Urinary bladder (tissue), 4 donors: ENCODE results near the gene NFRKB. TPM values are rescaled to one million over a fixed set of nuclear protein-coding genes. Genes with fewer than 3 reads are reported as not detected.
"Not testable (repeated sequence)": the region's sequence is repeated elsewhere in the genome, so short reads cannot be mapped to it uniquely, and the experiment has no call there.

Source experiments
- DNase-seq: peaks from one replicate; pipeline ENCODE4 v3.0.0-alpha.2; 2015; ENCODE audit errors: extremely low spot score
- H3K27ac ChIP-seq: one replicate; pipeline ENCODE4 v1.5.1; 2013; ENCODE audit warnings: low read depth, mild to moderate bottlenecking, moderate library complexity
- H3K36me3 ChIP-seq: one replicate; pipeline ENCODE4 v1.6.1; 2013; ENCODE audit warnings: mild to moderate bottlenecking, moderate library complexity; ENCODE audit not compliant: insufficient read depth
- H3K4me1 ChIP-seq: one replicate; pipeline ENCODE4 v1.6.1; 2013; ENCODE audit warnings: mild to moderate bottlenecking, moderate library complexity; ENCODE audit not compliant: insufficient read depth
- H3K4me3 ChIP-seq: one replicate; pipeline ENCODE4 v1.5.1; 2013; ENCODE audit warnings: low read depth, low read length
- WGBS: extraction: QIAGEN DNeasy Blood & Tissue Kit; methylation state at CpG from one replicate; pipeline ENCODE4 v1.1.7; 2013; 5-methylcytosine and 5-hydroxymethylcytosine counted together
- polyA plus RNA-seq: library from polyadenylated mRNA; stranded (reverse); fragments of 200-250 nt; gene quantifications from one replicate; pipeline ENCODE4 v1.2.3, GENCODE V29; 2013
- total RNA-seq: library from RNA; depleted of rRNA; stranded (reverse); fragments of >200 nt; gene quantifications from one replicate; pipeline ENCODE4 v1.2.3, GENCODE V29; 2014
- donor health status: healthy with polysubstance abuse.
- donor health status: healthy.

The NFRKB gene
- total and polyA plus RNA-seq, 2 donors = 19.6 to 24.7 TPM

DNA sequence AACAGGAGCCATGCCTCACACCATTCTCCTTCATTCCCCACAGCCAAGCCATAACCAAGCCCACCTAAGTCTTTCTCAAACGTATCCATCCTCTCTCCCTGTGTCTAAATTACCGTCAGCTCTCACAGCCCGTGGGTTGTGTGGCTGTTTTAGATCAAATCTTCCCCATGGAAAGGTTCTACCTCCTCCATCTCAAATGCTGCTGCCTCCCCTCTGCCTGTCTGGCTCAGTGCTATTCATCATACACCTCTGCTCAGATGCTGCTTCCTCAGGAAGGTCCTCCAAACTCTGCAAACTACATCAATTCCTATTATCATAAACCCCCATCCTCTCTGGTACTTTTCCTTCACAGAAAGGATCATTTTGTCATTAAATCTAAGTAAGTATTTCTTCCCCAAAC, 15.1 kb downstream of the NFRKB start:
- H3K4me3 ChIP-seq = no peak overlapping the region
- no peak overlapping the region for H3K27ac ChIP-seq
- no peak for DNase-seq
- WGBS = 88% methylated on average over 3 of the region's 3 CpGs
- H3K36me3 ChIP-seq = peaks cover 20% of the 10 kb centered on the region
- no peaks in the 10 kb centered on the region for H3K4me1 ChIP-seq

DNA sequence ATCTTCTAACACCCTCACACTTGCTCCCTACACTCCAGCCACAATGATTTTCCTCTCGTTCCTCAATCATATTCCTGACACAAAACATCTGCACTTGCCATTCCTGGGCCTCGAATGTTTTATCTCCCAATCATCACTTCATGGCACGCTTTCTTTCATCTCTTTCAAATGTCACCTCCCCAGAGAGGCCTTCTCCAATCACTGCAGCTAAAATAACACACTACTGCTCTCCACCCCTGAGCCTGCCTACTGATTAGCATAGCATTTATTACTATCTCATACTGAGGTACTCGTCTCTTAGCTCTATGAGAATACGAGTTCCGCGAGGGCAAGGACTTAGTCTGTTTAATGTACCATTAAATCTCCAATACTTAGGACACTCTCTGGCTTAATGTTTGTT, 23.5 kb downstream of the NFRKB start:
- H3K27ac ChIP-seq = no peak overlapping the region
- WGBS = 76% methylated on average over 7 of the region's 7 CpGs
- H3K4me1 ChIP-seq = no peaks in the 10 kb centered on the region
- no peak for DNase-seq
- H3K4me3 ChIP-seq = no peak overlapping the region
- peaks cover 16% of the 10 kb centered on the region for H3K36me3 ChIP-seq

DNA sequence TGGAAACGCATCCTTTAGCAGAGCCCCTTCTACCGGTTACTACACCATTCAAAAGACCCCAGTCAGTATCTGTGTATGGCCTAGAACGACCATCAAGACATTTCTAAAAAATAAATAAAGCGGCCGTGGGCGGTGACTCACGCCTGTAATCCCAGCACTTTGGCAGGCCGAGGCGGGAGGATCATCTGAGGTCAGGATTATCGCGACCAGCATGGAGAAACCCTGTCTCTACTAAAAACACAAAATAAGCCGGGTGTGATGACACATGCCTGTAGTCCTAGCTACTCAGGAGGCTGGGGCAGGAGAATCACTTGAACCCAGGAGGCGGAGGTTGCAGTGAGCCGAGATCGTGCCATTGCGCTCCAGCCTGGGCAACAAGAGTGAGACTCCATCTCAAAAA, 26.8 kb downstream of the NFRKB start:
- H3K27ac ChIP-seq, H3K4me3 ChIP-seq, H3K4me1 ChIP-seq, DNase-seq, H3K36me3 ChIP-seq: not testable (repeated sequence)
- 73% methylated on average over 16 of the region's 16 CpGs for WGBS

DNA sequence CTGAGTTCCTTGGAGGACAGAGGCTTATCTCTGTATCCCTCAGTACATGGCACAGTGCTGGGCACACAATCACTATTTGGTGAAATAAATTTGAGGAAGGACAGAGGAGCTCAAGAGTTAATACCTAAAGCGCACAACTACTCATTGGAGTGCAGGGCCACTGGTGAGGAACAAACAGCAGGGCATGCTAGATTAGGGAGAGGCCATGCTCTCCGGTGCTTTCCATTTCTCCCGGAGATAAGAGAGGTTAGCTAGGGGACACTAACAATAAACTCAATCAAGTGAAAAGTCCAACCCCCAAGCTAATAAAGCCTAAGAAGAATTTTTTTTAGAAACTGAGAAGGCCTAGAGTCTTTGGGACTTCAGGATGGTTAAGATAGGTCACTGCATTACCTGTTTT, 29.1 kb downstream of the NFRKB start:
- WGBS = 59% methylated on average over 3 of the region's 3 CpGs
- H3K4me3 ChIP-seq = no peak overlapping the region
- H3K4me1 ChIP-seq = no peaks in the 10 kb centered on the region
- DNase-seq = no peak
- H3K36me3 ChIP-seq = peaks cover 4% of the 10 kb centered on the region
- no peak overlapping the region for H3K27ac ChIP-seq

DNA sequence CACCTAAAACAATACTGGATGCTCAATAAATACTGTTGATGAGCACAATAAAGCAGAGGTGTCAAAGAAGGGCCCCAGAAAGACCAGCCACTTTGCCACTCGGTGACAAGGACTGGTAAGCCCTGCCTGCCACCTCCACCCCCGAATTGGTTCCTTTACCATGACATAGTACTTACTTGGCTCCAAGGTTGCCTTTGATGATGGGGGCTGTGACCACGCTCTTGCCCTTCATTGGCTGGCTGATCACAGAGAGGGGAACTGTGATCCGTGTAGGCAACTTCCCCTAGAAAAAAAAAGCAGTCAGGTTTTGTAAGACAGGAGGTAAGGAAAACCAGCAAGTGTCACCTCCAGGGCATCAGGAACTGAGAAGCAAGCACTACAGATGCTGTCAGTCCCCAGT, 29.7 kb downstream of the NFRKB start:
- Histone ChIP-seq H3K4me3 (no peak overlapping the region), H3K4me1 (no peaks in the 10 kb centered on the region), H3K36me3 (peaks cover 4% of the 10 kb centered on the region), H3K27ac (no peak overlapping the region)
- 71% methylated on average over 4 of the region's 4 CpGs for WGBS
- DNase-seq = no peak

DNA sequence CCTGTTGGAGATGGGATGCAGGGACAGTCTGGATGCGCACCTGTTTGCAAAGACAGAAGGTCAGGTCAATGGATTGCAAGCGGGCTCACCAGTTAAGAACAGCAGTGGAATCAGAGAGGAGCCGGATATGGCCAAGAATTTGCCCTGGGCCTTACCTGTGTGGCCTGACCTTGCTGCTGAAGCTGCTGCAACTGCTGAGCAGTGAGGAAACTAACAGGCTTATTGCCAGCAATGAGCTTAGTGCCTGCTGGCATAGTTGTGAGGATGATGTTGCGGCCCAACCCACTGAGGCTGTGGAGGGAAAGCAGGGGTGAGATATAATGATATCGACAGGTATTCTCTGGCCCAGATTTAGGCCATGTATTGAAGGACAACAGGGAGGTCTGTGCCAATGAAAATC, 30.6 kb downstream of the NFRKB start:
- DNase-seq = no peak
- Histone ChIP-seq H3K27ac (no peak overlapping the region), H3K4me1 (no peaks in the 10 kb centered on the region), H3K4me3 (no peak overlapping the region), H3K36me3 (peaks cover 4% of the 10 kb centered on the region)
- 98% methylated on average over 5 of the region's 5 CpGs for WGBS

DNA sequence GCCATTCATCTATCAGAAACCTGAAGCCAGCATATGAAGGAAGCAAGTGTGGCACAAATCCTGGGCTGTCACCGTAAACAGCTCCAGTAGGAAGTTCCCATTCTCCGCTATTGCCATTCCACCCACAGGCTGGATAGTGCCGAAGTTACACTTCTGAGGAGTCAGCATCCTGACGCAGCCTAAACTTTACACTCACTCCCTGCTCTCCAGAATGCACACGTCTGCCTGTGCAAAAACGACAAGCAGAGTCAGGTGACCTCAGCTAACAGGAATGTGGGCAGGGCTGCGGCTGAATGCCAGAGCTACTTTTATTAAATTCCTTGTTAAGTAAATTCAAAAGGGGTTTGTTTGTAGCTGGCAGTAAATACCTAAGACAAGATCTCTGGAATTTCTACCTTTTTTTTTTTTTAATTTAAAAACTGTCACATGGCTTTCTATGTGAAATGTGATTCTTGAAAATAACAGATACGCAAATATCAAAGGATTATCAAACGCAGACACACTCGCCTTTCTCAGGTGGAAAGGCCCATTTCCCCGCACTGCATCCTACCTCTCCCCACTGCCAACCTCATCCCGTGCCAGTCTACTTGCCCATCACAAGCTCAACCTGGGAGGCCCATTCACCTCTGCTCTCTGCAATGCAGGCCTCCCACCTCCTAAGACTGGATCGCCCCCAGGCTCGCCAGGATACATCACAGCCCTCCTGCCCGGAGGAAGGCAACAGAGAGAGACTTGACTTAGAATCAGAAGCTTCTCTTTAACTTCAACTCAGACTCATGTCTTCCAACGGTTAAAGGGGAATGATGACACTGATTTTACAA, 33.5 kb downstream of the NFRKB start:
- 46% methylated on average over 16 of the region's 16 CpGs for WGBS
- Histone ChIP-seq H3K4me3 (no peak overlapping the region), H3K36me3 (no peaks in the 10 kb centered on the region), H3K27ac (no peak overlapping the region), H3K4me1 (no peaks in the 10 kb centered on the region)
- peak; percentile 91 for DNase-seq

DNA sequence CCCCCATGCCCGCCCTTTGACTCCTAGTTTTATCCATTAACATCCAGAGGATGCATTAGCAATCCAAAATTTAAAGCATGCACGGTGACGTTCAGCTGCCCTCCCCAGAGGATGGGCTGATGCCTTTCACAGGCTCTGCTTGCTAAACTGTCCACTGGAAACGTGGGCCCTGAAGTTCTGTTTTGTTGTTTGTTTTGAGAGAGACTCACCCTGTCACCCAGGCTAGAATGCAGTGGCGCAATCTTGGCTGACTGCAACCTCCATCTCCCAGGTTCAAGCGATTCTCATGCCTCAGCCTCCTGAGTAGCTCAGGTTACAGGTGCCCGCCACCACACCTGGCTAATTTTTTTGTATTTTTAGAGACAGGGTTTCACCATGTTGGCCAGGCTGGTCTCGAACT, 39.3 kb downstream of the NFRKB start:
- DNase-seq = no peak
- Histone ChIP-seq H3K4me1 (no peaks in the 10 kb centered on the region), H3K4me3 (no peak overlapping the region), H3K36me3 (no peaks in the 10 kb centered on the region), H3K27ac (no peak overlapping the region)
- WGBS = 93% methylated on average over 8 of the region's 8 CpGs

DNA sequence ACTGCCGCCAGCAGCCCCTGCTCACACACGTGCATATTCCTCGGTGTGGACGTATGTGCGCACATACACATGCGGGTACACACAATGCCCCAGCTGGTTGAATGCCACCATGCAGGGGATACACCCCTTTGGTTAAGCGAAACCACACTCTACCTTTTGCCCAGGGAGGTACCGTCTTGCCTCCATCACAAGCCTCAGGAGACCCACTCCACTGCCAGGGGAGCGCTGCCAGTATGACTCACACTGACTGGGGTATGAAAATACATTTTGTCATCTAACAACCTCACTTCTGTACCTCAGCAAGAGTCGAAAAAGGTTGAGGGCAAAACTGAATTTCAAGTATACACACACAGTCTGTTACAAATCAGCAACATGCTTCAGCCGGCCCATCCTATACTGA, 40.3 kb downstream of the NFRKB start:
- WGBS = 90% methylated on average over 11 of the region's 11 CpGs
- no peaks in the 10 kb centered on the region for H3K36me3 ChIP-seq
- DNase-seq = no peak
- H3K4me1 ChIP-seq = no peaks in the 10 kb centered on the region
- H3K4me3 ChIP-seq = no peak overlapping the region
- H3K27ac ChIP-seq = no peak overlapping the region

DNA sequence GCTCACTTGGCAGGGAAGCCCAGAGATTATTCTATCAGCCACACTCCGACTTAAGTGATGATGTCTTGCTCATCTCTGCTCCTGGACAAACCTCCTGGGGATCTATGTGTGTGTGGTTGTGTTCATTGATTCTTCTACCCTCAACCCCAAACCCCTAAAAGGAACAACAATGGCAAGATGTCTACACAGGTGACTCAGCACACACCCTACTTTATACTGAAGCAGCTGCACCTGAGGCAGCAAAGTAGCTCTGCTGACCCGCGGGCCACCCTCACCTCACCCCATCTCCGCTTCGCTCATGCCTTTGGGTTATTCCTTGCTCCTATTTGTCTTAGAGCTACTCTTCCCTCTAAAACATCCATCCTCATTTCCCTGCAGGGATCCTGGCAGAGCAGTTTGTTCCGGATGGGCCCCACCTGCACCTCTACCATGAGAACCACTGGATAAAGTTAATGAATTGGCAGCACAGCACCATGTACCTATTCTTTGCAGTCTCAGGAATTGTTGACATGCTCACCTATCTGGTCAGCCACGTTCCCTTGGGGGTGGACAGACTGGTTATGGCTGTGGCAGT, 41.1 kb downstream of the NFRKB start:
- DNase-seq = no peak
- H3K27ac ChIP-seq = peak overlapping the region; percentile 53

DNA sequence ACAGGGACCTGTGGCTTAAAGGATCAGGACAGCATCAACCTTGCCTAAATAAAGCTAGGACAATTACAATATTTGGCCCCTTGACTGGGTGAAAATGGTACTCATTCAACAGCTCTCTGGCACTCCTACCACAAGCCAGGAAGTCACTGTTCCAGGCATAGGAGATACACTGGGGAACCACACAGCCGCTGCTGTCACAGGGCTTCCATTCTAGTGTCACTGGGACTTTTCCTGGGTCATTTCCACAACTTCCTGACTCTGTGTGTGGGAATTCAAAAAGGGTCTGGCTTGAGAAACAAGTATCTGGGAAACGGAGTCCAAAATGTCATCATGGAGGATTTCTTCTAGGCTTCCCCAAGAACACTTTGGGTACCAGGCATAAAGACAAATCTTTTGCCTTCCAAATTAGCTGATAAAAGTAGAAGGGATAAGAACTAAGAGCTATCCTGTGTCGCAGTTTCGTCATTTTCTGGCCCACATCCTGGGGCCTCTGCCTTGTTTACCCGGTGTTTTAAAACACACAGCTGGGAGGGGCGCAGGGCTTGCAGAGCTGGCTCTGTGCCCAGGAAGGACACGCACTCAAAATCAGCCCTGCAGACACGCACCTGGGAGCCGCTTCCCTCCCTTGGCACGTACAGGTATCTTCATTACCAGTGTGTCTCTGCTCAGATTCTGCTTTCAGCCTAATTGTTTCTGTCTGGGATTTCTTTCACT, 41.7 kb downstream of the NFRKB start:
- WGBS = 15% methylated on average over 10 of the region's 10 CpGs
- no peaks in the 10 kb centered on the region for H3K36me3 ChIP-seq
- DNase-seq = peak; percentile 85
- no peaks in the 10 kb centered on the region for H3K4me1 ChIP-seq
- H3K27ac ChIP-seq = peak overlapping the region; percentile 77
- no peak overlapping the region for H3K4me3 ChIP-seq

More for the DNA sequence above, 41.1 kb downstream of the NFRKB start:
- Histone ChIP-seq H3K36me3 (no peaks in the 10 kb centered on the region), H3K4me1 (no peaks in the 10 kb centered on the region), H3K4me3 (no peak overlapping the region)
- WGBS = 75% methylated on average over 7 of the region's 7 CpGs

DNA sequence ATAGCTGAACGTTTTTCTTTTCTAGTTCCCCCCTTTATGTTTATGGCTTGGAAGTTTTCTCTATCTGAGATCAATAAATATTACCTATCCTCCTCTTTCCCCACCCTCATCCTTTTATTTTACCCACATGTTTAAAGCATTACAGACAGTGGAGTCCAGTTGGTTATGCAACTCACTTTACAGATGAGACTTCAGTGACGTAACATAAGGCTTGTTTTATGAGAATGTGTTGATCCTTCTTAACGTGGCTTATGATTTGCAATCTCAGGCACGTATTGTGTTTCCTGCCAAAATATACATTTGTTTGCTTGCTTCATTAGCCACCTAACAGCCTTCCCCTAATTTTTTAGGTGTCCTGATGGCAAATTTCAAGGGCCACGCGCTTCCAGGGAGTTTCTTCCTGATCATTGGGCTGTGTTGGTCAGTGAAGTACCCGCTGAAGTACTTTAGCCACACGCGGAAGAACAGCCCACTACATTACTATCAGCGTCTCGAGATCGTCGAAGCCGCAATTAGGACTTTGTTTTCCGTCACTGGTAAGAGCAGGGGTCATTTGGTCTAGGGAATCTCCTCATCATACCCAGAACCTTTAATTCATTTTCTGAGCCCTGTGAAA, 43.1 kb downstream of the NFRKB start:
- Histone ChIP-seq H3K4me1 (no peaks in the 10 kb centered on the region), H3K36me3 (no peaks in the 10 kb centered on the region), H3K27ac (no peak overlapping the region), H3K4me3 (no peak overlapping the region)
- WGBS = 82% methylated on average over 15 of the region's 15 CpGs
- no peak for DNase-seq

DNA sequence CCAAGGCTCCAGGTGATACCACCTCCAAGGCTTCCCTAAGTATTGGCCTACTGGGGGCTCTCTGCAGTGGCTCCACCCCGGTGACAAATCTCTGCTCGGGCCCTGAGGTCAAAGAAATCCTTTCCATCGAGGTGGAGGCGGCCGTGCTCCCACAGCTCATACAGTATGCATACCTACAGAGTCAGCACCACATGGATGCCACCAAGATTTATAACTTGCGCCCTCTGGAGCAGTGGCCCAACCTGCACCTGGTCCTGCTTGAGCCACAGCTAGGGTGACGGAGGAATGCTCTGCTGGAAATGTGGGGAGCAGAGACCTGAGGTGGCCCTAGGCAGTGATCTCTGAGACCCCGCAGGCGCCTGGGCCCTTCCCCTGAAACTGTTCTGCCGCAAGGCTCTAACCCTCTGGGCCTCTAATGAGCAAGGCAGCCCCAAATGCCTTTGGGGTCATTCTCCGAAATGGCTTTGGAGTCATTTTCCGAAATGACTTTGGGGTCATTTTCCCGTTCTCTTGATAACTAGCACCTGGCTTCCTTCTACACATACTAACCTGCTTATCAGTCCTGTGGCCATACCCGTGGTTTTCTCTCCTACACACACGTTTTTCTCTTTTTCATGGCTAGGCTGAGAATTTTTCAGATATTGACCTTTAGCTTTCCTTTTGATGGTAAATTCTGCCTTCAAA, 45.8 kb downstream of the NFRKB start:
- H3K4me3 ChIP-seq = no peak overlapping the region
- no peak for DNase-seq
- WGBS = 93% methylated on average over 15 of the region's 15 CpGs
- no peaks in the 10 kb centered on the region for H3K4me1 ChIP-seq
- H3K27ac ChIP-seq = no peak overlapping the region
- no peaks in the 10 kb centered on the region for H3K36me3 ChIP-seq
